ENCODE data around the gene AMPD2. TPM values are rescaled to one million over a fixed set of nuclear protein-coding genes. Genes with fewer than 3 reads are reported as not detected.
A peak's percentile ranks its signal among the peaks of the same experiment; 100 is the strongest.

The AMPD2 gene
- total RNA-seq, 1 donor = 59.4 TPM

DNA sequence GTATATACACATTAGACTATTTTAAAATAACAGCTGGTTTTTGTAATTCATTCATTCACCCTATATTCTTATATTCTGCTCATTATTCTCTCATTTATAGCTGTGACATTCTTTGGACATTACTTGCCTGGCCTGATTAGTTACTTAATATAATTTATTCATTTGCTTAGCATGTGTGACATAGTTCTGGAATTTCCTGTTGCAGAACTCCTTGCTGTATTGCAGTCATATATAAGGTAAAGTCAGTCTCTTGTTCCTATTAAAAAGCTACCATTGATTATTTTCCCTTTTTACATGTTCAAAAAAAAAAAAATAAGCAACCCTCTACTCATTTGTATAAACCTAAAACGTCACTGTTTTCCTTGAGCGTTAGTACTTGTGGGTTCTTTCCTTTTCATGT, 24.1 kb upstream of the AMPD2 start:
- Histone ChIP-seq H4K20me1 (ENCODE audit: insufficient read depth, low read length) (no peaks in the 10 kb centered on the region), H3K36me3 (ENCODE audit: insufficient read depth, low read length) (peaks cover 45% of the 10 kb centered on the region), H2AFZ (ENCODE audit: low read length) (no peak overlapping the region), H3K9me3 (ENCODE audit: low read depth, low read length) (no peaks in the 10 kb centered on the region), H3K27ac (ENCODE audit: low read depth, low read length) (no peak overlapping the region), H3K27me3 (ENCODE audit: insufficient read depth, low read length) (no peaks in the 10 kb centered on the region), H3K4me2 (ENCODE audit: insufficient read depth, low read length) (no peak overlapping the region), H3K4me3 (ENCODE audit: insufficient read depth, low read length) (no peak overlapping the region), H3K79me2 (ENCODE audit: insufficient read depth, low read length) (peaks cover 4% of the 10 kb centered on the region), H3K4me1 (ENCODE audit: insufficient read depth, low read length) (no peaks in the 10 kb centered on the region)
- TF ChIP-seq, protein P1, sequence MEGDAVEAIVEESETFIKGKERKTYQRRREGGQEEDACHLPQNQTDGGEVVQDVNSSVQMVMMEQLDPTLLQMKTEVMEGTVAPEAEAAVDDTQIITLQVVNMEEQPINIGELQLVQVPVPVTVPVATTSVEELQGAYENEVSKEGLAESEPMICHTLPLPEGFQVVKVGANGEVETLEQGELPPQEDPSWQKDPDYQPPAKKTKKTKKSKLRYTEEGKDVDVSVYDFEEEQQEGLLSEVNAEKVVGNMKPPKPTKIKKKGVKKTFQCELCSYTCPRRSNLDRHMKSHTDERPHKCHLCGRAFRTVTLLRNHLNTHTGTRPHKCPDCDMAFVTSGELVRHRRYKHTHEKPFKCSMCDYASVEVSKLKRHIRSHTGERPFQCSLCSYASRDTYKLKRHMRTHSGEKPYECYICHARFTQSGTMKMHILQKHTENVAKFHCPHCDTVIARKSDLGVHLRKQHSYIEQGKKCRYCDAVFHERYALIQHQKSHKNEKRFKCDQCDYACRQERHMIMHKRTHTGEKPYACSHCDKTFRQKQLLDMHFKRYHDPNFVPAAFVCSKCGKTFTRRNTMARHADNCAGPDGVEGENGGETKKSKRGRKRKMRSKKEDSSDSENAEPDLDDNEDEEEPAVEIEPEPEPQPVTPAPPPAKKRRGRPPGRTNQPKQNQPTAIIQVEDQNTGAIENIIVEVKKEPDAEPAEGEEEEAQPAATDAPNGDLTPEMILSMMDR (IDR thresholded peaks at IDR 0.05; ENCODE audit: extremely low read depth, low read depth, low read length) = no peak
- no peak for DNase-seq (ENCODE audit: insufficient read length, low spot score, missing footprints)

DNA sequence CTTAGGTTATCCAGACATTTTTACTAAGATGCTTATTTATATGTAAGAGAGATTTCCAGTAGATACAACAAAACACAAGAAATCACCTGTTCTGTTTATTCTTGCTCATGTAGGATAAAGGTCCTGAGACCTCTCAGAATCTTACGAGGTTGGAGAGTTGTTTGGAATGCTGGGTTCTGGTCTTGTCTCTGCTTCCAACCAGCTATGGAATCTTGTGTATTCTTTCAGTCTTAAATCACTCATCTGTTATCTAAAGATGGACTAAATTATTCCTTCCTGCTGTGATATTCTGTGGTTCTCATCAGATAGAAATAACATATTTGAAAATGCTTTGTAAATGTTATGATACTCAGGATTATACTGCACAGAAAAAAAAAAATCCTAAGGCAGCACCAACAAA, 21.5 kb upstream of the AMPD2 start:
- H4K20me1 ChIP-seq (ENCODE audit: insufficient read depth, low read length) = no peaks in the 10 kb centered on the region
- H3K9me3 ChIP-seq (ENCODE audit: low read depth, low read length) = no peaks in the 10 kb centered on the region
- H3K27me3 ChIP-seq (ENCODE audit: insufficient read depth, low read length) = no peaks in the 10 kb centered on the region
- no peak overlapping the region for H3K27ac ChIP-seq (ENCODE audit: low read depth, low read length)
- H3K4me2 ChIP-seq (ENCODE audit: insufficient read depth, low read length) = no peak overlapping the region
- H3K79me2 ChIP-seq (ENCODE audit: insufficient read depth, low read length) = peaks cover 3% of the 10 kb centered on the region
- no peak for DNase-seq (ENCODE audit: insufficient read length, low spot score, missing footprints)
- peaks cover 29% of the 10 kb centered on the region for H3K36me3 ChIP-seq (ENCODE audit: insufficient read depth, low read length)
- TF ChIP-seq, protein P1 (IDR thresholded peaks at IDR 0.05; ENCODE audit: extremely low read depth, low read depth, low read length) = no peak
- no peak overlapping the region for H3K4me3 ChIP-seq (ENCODE audit: insufficient read depth, low read length)
- no peaks in the 10 kb centered on the region for H3K4me1 ChIP-seq (ENCODE audit: insufficient read depth, low read length)
- H2AFZ ChIP-seq (ENCODE audit: low read length) = no peak overlapping the region

DNA sequence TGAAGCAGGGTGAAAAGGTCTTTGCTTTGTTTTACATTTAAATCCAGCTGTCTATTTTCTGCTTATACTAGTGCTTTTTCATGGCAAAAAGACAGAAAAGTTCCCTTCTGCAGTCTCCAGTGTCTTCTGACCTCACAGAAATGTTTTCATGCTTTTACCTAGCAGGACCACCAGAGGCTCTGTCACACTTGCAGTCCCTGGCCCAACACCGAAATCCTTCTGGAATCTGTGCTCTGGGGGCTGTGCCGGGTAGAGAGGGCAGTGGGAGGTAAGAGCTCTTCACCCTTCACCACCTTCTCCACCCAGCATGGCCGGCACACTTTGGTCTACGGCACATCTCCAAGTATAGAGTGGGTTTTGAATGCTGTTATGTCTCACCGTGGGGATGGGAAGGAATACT, 21.0 kb upstream of the AMPD2 start:
- Histone ChIP-seq H3K27ac (ENCODE audit: low read depth, low read length) (no peak overlapping the region), H3K4me1 (ENCODE audit: insufficient read depth, low read length) (no peaks in the 10 kb centered on the region), H3K4me2 (ENCODE audit: insufficient read depth, low read length) (no peak overlapping the region), H3K79me2 (ENCODE audit: insufficient read depth, low read length) (no peaks in the 10 kb centered on the region), H2AFZ (ENCODE audit: low read length) (no peak overlapping the region), H4K20me1 (ENCODE audit: insufficient read depth, low read length) (no peaks in the 10 kb centered on the region), H3K9me3 (ENCODE audit: low read depth, low read length) (no peaks in the 10 kb centered on the region), H3K27me3 (ENCODE audit: insufficient read depth, low read length) (no peaks in the 10 kb centered on the region), H3K36me3 (ENCODE audit: insufficient read depth, low read length) (peaks cover 25% of the 10 kb centered on the region), H3K4me3 (ENCODE audit: insufficient read depth, low read length) (no peak overlapping the region)
- TF ChIP-seq, protein P1 (IDR thresholded peaks at IDR 0.05; ENCODE audit: extremely low read depth, low read depth, low read length) = peak; percentile 20
- no peak for DNase-seq (ENCODE audit: insufficient read length, low spot score, missing footprints)

DNA sequence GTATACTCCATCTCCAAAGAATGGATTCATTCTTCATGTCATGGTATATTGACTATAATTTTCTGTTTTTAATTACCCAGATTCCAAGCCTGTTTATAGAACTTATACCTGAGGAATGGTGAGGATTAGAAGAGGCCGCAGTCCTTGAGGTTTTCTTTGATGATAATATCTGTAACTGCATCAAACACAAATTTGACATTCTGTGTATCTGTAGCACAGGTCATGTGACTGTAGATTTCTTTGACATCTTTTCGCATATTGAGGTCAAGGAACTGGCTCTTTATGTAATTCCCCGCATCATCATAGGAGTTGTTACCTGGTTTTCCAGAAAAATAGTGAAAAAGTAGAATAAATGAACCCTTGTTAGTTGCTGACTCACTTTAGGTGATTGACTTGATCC, 16.4 kb upstream of the AMPD2 start:
- peaks cover 9% of the 10 kb centered on the region for H3K36me3 ChIP-seq (ENCODE audit: insufficient read depth, low read length)
- H3K9me3 ChIP-seq (ENCODE audit: low read depth, low read length) = no peaks in the 10 kb centered on the region
- no peak for DNase-seq (ENCODE audit: insufficient read length, low spot score, missing footprints)
- no peaks in the 10 kb centered on the region for H4K20me1 ChIP-seq (ENCODE audit: insufficient read depth, low read length)
- no peaks in the 10 kb centered on the region for H3K27me3 ChIP-seq (ENCODE audit: insufficient read depth, low read length)
- TF ChIP-seq, protein P1 (IDR thresholded peaks at IDR 0.05; ENCODE audit: extremely low read depth, low read depth, low read length) = no peak
- no peak overlapping the region for H3K27ac ChIP-seq (ENCODE audit: low read depth, low read length)
- no peaks in the 10 kb centered on the region for H3K79me2 ChIP-seq (ENCODE audit: insufficient read depth, low read length)
- H3K4me2 ChIP-seq (ENCODE audit: insufficient read depth, low read length) = no peak overlapping the region
- no peak overlapping the region for H2AFZ ChIP-seq (ENCODE audit: low read length)
- H3K4me3 ChIP-seq (ENCODE audit: insufficient read depth, low read length) = no peak overlapping the region
- H3K4me1 ChIP-seq (ENCODE audit: insufficient read depth, low read length) = no peaks in the 10 kb centered on the region
